Stimulated activated CD8-positive, alpha-beta memory T cell treated with anti-CD3 and anti-CD28 coated beads, Interleukin-15, amount 100 ng/mL, for 1 hour (primary cell): ENCODE data around the gene OVAAL.

Experiments used
- DNase-seq: peaks from one replicate; pipeline ENCODE4 v3.0.0-alpha.2; 2020; ENCODE audit warnings: low read depth

Gene OVAAL

GRCh38 chr1:180571060-180571831 is 12.5 kb downstream of the OVAAL start:
- DNase-seq: no peak

DNA sequence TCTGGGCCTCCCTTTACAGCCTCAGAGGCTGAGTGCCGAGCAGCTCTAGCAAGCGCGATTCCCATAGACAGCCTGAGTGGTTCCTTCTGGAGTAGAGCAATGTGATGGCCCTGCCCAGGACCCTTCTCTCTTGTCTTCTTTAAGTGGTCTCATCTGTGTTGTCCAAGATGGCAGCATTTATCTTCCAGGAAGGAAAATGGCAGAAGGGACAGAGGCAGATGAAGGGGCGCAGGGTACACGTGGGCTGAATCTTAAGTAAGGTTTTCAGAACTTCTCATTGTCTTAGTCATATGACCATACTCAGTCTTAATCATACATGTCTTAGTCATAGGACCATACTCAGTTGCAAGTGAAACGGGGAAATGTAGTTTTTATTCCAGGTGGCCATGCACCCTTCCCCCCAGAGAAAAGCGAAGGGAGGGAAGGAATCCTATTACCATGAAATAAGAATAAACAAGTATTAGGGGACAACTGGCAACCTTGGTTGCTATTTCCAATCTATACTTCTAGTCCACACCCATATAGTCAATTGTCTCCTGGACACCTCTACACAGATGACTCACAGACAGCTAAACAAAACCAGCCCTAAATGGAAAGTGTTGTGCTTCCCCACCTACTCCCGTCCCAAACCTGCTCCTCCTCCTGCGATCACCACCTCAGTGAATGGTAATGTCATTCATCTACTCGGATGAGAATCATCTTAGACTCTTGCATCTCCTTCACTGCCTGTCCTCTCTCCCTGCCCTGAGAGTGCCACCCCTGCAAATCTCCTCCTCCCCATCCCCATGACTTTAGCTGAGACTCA is 13.3 kb downstream of the OVAAL start:
- no peak for DNase-seq

DNA sequence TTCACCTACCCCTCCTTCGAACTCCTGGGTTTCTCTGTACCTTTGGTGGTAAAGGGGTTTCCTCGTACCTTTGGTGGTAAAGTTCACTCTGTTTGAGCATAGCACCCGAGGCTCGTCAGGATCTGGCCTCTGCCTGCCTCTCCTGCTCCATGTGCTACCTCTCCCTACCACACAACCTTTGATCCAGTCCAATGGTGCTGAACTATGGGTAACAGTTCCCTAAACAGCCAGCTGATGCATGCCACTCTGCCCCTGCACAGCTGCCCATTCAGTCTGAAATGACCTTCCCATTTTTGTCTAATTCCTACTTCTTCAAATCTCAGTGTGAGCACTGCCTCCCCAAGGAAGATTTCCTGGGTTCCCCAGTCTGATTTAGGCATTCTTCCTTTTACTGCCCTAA is 14.0 kb downstream of the OVAAL start:
- no peak for DNase-seq

- no peak for DNase-seq
These were observed 15.4 kb downstream of the OVAAL start for GRCh38 chr1:180574031-180574713.

GRCh38 chr1:180577361-180577760 is 18.6 kb downstream of the OVAAL start:
- DNase-seq: no peak

GRCh38 chr1:180579961-180580611 is 21.3 kb downstream of the OVAAL start:
- no peak for DNase-seq

DNA sequence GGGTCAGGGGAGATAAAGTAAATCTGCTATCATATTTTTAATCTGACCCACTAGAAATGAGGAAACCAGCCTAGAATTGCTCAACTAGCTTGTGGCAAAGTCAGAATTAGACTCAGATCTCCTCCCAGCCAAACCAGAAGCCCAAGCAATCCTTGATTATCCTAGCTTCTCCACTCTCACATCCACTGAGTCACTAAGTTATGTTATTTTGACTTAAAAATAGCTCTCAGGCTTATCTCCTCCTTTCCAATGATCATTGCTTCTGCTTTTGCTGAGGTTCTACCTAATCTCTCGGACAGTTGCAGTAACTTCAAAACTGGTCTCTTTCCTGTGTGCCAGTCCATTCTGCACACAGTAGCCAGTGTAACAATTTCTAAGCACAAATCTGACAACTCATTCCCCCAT is 22.9 kb downstream of the OVAAL start:
- DNase-seq: no peak

DNA sequence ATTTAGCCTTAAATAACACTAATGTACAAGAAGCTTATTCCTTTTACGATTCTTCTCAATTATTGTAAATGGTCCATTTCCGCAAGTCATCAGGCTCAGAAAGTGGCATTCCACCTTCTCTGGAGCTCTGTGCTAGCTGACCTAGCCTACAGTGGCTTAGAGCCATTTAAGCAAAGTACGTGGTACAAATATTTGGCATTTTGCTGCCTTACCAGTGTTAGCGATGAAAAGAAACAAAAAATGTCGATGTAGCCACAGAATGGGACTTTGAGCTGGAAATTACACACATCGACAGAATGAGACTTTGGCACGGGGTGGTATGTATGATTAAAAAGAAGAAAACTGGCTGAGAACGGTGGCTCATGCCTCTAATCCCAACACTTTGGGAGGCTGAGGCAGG is 26.1 kb downstream of the OVAAL start:
- DNase-seq: no peak

- DNase-seq: no peak
These were observed 27.2 kb downstream of the OVAAL start for GRCh38 chr1:180585994-180586359.

DNA sequence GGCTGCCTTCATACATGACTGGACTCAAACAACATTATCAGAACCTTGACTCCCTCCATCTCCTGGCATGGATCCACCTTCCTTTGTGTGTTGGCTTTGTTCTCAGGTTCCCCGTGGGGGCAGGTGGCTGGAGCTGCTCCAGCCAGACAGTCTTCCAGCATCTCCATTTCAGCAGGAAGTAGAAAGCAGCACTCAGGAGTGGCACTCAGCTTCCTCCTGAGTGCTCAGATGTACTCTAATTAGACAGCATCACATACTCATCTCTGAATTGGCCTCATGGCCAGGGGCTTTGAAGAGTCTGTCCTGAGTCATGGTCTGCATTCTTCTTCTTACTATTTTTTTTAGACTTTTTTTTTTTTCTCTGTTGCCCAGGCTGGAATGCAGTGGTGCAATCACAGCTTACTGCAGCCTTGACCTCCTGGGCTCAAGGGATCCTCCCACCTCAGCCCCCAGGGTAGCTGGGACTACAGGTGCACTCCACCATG is 27.9 kb downstream of the OVAAL start:
- DNase-seq: no peak

GRCh38 chr1:180588121-180588520 is 29.4 kb downstream of the OVAAL start:
- DNase-seq: no peak

DNA sequence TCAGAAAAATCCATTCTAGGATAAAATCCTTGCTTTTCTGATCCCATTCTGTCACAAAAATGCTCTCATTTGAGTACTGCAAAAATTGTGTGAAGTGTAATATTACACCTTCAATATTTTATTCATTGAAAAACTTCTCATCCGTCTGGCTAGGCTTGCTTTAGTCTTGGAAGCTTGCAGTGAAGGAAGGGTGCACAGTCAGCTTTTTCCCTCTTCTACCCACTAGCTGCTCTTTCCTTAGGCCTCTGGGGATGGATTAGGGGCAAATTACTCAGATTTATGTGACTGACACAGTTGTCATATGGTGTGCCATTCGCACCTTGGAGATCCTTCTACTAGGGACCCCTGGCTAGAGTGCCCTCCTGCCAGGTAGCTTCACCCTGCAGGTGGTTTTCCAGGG is 32.1 kb downstream of the OVAAL start:
- no peak for DNase-seq

DNA sequence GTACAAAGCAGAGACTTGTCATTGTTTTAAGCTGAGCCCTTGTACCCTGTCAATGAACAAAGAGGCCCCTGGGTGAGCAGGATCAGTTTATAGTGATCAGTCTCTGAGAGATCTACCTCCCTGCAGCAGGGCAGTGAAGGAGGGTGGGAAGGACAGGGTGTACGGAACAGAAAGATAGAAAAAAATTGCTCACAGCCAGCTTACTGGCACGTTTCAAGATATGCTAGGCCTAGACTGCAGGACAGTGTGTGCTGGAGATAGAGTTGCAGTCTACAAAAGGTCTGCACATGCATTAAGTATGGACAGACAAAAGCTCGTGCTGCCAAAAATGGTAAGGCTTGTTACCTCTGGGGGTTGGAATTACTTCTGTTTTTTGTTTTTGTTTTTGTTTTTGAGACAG is 34.6 kb downstream of the OVAAL start:
- no peak for DNase-seq

DNA sequence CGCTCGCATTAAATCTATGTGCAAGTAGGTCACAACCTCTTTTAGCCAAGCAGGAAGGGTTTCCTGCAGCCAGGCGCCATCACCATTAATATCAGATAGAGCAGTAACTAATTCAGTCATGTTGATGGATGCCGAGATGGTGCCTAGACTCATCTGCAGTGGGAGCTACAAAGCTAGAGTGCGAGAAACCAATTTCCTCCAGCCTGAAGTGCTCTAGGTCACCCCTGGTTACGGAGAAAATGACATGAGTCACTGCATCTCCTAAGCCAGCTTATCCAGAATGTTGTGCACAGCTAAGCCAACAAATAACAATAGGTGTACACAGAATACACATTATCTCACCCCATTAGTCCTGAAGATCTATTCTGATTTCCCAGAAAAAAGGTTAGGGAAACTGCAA is 36.0 kb downstream of the OVAAL start:
- DNase-seq: no peak

- no peak for DNase-seq
These were observed 37.2 kb downstream of the OVAAL start for GRCh38 chr1:180595966-180596365.

DNA sequence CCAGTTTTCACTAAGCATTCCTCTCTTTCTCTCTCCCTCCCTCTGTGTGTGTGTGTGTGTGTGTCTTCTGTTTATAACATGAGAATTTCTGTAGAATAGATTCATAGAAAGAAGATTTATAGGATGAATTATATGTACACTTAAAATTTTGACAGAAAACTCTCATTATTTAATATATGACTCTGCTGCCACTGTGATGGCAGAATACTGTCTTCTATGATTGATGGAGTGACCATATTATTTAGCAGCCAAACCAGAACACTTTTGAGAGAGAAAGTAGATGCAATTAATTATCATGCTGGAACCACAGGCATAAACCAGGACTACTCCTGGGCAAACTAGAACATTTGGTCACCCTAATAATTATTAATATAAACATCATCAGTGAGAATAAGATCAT is 38.8 kb downstream of the OVAAL start:
- no peak for DNase-seq

DNA sequence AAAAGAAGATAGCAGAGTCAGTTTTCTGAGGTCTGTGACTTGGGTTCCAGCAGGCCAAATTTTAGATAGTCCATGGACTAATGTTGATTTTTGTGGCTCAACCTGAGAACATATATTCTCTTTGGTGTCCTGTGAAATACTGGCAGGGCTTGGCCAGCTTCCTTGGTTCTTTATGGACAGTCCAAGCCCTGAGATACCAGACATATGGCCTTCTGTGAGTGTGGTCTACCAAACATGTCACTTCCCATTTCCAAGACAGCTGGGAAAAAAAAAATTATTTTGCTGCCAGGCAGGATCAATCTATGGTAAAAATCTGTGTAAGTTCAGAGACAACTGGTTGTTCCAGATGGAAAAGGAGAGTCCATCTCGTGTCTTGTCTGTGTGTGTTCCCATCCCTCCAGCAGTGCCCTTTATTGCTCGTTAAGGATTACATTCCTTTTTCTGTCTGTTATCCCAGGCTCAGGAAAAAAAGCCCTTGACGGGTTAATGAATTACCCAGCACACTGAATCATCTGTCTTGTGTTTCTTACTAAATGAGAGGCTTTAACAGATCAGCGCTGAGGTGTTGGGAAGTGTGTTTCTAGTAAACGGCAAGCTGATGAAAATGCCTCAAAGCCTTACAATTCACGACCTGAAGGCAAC is 39.7 kb downstream of the OVAAL start:
- DNase-seq: no peak

GRCh38 chr1:180600343-180600742 is 41.6 kb downstream of the OVAAL start:
- DNase-seq: no peak

DNA sequence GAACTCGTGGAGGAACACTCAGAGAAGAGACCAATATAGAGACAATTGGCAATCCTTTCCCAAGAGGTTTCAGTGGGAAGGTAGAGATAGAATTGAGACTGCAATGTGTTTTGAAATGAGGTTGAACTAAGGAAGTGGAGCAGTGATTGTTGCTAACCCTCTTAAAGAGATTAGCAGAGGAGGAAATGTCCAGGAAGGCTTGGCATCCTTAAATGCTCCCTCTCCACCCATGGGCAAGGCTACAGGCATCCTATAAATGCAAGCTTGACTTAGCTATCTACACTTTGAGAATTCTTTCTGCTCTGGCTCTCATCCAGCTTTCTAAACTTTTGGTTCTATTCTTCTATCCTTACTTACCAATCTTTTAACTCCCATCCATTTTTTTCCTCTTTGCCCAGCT is 42.7 kb downstream of the OVAAL start:
- no peak for DNase-seq

- DNase-seq: no peak
These were observed 44.6 kb downstream of the OVAAL start for GRCh38 chr1:180603223-180603849.

- DNase-seq: no peak
These were observed 45.1 kb downstream of the OVAAL start for GRCh38 chr1:180603850-180604226.
